GM19043 (cell line): ENCODE measurements around the gene CIDEC.
"Not testable (repeated sequence)": the region's sequence is repeated elsewhere in the genome, so short reads cannot be mapped to it uniquely, and the experiment has no call there.

Experiments
- ATAC-seq: cut with Tn5 transposase; IDR thresholded peaks from one replicate; pipeline ENCODE4 v1.9.1; 2021; ENCODE audit warnings: low read depth; ENCODE audit not compliant: unreplicated experiment

Gene CIDEC

DNA sequence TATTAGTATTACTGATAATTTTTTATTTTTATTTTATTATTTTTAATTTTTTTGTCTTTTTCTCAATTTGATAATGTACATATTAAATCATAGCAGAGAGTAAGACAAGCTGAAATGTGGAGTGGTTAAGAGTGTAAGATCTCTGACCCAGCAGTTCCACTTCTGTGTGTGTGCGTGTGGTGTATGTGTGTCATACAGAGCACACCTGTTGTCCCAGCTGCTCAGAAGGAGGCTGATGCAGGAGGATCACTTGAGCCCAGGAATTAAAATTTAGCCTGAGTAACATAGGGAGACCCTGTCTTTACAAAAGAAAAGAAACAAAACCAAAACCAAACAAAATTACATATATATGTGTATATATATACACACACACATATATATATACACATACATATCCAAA is 1.4 kb upstream of the CIDEC start:
- ATAC-seq = no peak

DNA sequence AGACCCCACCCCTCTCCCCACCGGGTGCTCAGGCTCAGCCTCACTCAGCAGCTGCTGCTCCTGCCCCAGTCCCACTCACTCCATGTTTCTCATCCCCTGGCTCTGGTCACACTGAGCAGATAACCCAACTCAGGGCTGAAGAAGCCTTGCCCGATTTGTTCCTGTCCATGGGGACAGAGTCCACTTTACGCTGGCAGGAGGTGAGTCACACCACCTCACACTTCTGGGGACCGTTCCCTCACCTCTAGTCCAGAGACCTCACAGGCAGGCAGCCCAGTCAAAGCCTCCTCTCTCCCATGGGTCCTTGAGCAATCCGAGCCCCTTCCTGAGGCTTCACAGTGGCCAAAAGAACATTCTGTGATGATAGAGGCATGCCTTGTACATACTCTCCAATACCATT is 1.4 kb downstream of the CIDEC start:
- no peak for ATAC-seq

DNA sequence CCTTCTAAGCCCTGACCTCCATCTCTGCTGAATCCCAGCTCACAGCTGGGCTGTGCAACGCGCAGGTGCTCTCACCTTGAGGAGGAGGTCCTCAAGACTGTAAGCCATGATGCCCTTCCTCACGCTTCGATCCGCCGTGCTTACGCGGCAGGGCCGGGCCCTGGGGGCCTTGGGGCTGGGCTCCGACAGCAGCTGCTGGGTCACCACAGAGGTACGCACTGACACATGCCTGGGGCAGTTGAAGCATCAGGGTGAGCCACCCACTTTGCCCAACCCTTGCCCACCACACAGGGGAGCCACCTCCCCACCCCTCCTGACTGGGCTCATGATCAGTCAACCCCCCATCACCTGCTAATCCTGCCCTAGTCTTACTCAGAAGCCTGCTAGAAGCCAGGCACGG is 3.1 kb downstream of the CIDEC start:
- ATAC-seq = no peak

DNA sequence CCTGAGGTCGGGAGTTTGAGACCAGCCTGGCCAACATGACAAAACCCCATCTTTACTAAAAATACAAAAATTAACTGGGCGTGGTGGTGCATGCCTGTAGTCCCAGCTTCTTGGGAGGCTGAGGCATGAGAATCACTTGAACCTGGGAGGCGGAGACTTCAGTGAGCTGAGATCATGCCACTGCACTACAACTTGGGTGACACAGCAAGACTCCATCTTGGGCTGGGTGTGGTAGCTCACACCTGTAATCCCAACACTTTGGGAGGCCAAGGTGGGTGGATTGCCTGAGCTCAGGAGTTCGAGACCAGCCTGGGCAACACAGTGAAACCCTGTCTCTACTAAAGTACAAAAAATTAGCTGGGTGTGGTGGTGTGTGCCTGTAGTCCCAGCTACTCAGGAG is 3.8 kb downstream of the CIDEC start:
- ATAC-seq = not testable (repeated sequence)

DNA sequence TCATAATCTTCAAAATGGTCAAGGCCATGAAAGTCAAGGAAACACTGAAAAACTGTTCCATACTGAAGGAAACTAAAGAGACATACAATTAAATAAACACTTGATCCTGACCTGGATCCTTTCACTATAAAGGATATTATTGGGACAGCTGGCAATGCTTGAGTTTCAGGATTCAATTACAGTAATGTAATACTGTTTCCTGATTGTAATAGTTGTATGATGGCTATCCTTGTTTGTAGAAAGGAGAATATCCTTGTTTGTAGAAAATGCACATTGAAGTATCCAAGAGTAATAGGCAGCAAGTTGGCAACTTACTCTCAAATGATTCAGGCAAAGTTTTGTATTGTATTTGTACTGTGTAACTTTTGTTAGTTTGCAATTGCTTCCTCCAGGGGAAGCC is 4.6 kb downstream of the CIDEC start:
- no peak for ATAC-seq

DNA sequence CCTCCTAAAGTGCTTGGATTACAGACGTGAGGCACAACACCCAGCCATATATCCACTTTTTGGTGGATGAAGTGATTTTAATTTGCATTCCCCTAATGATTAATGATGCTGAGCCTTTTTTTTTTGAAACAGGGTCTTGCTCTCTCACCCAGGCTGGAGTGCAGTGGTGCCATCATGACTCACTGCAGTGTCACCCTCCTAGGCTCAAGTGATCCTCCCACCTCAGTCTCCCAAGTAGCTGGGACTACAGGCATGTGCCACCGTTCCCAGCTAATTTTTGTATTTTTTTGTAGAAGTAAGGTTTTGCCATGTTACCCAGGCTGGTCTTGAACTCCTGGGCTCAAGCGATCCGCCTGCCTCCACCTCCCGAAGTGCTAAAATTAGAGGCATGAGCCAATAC is 8.0 kb downstream of the CIDEC start:
- not testable (repeated sequence) for ATAC-seq

DNA sequence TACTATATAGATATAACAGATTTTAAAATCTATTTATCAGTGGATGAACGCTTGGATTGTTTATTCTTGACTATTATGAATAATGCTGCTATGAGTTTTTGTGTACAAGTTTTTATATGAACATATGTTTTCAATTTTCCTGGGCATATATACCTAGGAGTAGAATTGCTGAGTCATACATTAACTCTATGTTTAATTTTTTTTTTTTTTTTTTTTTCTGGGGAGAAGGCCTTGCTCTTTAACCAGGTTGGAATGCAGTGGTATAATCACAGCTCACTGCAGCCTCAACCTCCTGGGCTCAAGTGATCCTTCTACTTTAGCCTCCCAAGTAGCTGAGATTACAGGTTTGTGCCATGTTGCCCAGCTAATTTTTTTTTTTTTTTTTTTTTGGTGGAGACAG is 9.1 kb downstream of the CIDEC start:
- no peak for ATAC-seq

DNA sequence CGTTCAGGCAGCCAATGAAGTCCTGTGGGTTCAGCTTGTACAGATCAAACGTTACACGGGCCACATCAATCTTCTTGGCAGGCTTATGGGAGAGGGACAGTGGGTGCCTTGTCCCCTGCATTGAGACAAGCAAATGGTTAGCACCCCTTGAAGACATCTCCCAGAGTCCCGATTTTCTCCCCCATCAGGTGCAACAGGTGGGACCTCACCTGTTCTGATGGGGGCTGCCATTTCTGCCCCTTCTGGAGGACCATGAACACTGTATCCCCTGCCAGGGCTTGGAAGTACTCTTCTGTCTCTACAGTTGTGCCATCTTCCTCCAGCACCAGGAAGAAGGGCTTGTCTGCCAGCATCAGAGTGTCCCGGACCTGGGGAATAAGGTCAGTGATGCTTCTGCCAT is 10.1 kb downstream of the CIDEC start:
- ATAC-seq = no peak

DNA sequence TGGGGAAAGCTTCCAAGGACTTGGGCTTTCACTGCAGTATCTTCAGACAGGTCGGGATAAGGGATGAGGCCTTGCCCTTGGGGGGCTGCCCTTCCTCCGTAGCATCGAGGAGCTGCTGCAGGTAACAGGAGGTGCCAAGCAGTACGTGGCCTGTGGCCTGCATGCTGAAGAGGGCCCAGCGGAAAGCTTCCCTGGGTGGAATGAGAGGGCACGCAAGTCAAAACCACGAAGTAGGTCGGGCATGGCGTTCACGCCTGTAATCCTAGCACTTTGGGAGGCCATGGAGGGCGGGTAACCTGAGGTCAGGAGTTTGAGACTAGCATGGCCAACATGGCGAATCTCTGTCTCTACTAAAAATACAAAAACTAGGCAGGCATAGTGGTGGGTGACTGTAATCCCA is 12.9 kb downstream of the CIDEC start:
- no peak for ATAC-seq

DNA sequence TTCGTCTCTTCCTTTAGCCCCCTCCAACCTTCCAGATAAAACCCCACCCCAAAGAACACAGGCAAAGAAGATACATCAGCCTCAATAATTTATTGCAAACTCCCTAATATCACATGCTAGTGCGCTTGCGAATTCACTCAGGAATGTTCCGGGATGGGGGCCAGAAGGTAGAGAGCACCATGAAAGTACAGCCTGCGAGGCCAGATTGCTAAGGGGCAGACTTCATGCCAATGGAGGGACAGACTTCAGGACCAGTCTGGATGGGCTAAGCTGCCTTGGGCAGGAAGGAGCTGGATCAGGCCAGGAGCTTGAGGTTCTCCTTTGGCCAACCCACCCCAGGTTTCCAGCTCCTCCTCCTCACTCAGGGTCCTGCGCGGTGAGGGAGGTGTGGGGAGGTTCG is 13.4 kb downstream of the CIDEC start:
- ATAC-seq = no peak

DNA sequence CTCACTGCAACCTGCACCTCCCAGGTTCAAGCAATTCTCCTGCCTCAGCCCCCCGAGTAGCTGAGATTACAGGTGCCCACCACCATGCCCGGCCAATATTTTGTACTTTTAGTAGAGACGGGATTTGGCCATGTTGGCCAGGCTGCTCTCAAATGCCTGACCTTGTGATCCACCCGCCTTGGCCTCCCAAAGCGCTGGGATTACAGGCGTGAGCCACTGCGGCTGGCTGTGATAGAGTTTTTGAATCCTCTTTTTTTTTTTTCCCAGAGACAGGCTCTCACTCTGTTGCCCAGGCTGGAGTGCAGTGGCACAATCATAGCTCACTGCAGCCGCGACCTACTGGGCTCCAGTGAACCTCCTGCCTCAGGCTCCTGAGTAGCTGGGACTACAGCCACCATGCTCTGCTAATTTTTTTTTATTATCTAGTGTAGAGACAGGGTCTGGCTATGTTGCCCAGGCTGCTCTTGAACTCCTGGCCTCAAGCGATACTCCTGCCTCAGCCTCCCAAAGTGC is 14.9 kb downstream of the CIDEC start:
- not testable (repeated sequence) for ATAC-seq

DNA sequence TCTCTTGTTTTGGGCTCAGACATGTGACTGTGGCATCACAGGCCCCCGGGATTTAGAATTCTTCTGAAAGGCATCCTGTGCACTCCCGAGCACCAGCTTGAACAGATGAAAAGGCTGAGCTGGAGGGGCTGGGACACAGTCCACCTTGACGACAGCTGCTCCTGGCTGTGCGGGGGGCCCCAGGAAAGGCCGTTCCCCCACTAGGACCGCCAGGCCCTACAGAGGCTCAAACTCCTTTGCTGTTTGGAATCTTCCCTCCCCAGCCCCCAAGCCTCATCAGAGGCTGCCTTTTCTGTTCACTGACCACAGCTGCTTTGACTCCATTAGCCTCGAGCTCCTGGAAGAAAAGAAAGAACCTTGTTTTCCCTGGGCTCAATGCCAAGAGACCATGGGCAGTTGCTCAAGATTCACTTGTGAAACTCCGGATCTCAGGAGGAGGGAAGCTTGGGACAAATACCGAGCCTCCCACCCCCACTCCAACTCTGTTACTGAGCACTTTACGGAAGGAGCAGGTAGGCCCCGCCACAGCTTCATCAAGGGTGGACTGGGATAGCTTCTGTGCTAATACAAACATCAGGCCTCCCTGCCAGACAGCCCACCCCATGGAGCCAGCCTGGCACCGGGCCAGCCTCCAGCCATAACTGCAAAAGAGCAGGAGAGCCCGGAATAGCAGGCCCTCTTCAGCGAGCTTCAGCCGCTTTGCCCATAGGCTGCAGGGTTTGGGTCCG is 15.7 kb downstream of the CIDEC start:
- ATAC-seq = no peak

DNA sequence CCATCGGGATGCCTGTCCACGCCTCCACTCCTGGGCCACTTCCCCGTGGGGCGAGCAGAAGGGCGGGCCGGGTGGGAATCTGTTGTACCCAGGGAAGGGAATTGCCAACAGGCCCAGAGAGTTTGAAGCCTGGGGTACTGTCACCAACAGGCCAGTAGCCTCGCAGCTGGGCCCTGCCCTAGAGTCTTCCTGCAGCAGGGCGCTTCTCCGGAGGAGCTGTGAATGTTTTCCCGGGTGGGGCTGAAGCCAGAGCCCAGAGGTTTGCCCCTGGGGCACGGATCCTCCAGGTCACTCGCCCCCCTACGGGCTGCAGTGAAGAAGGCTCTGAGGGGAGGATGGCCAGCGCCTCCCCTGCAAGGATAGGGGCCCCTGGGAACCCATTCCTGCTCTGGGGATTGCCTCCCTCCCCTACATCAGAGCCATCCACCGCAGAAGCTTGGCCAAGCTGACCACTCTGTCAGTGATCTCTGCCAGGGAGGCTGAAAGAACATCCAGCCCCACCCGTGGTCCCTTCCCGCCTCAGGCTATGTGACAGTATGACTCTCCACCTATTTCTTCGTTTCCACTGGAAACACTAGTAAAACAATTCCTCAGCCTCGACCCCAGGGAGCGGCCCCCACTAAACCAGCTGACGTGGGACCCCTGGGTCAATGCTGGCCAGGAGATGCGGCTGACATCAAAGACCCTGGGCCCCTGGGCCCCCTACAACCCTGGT is 16.8 kb downstream of the CIDEC start:
- no peak for ATAC-seq

DNA sequence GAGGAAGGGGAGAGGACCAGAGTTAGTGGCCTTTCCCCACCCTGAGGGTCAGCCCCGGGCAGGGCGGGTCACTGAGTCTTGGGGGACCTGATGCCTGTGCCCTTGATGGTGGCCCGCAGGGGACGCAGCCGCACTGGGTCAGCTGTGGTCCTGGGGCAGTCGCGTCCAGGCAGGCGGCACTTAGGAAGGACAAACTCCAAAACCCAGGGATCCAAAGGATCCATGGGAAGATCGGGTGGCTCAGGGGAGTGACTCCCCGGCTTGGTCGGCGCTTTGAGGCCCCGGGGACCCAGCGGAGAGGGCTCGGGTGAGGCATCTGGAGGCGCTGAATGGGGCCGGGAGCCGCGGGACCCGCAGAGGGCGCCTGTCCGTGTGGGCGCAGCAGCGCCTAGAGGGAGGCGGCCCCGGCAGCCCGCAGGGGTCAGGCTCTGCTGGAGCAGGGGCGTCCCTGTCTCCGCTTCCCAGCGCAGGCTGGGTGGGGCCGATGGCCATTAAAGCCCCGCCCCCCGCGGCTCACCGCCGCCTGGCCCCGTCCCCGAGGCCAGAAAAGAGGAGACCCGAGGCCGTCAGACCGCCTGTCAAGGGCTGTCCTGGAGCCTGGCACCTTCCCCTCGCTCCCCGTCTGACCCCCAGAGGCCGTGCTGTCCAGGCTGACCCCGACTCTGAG is 17.5 kb downstream of the CIDEC start:
- ATAC-seq = peak; percentile 55

DNA sequence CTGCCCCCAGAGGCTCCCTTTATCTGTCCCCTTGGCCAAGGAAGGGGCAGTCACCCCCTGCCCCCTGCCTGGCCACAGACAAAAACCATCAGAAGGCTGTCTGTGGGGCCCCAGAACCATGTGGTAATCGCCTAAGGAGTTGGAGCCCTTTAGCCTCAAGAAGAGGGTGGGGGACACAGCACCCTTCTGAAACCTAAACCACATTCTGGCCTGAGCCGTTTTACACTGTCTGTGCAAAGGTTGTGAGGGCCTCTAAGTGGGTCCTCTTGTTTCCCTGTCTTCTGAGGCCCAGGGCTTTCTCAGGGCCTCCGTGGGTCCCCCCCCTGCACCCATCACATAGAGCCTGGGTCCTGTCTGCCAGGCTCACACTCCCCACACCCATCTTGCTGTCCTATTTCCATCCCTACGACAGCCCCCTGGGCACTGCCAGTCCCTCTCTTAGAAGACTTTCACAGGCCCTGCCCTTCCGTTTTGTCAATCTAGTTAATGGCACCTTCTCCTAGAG is 18.4 kb downstream of the CIDEC start:
- ATAC-seq = no peak

DNA sequence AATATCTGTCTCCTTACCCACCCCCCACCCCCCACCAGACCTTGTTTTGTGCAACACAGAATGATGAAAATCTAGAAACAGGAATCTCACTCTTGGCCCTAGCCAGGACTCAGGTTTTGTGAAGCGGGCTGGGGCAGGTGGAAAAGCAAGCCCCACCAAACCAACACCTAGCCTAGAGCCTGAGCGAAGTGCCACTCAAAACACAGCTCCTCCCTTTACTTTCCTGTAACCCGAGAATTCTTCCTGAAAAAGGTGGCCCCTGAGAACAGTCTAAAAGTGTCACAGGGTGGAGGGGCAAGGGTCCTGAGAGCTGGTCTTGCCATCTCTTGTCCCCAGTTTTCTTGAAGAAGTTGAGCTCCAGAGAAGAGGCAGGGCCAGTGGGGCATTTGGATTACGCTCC is 18.9 kb downstream of the CIDEC start:
- ATAC-seq = no peak

DNA sequence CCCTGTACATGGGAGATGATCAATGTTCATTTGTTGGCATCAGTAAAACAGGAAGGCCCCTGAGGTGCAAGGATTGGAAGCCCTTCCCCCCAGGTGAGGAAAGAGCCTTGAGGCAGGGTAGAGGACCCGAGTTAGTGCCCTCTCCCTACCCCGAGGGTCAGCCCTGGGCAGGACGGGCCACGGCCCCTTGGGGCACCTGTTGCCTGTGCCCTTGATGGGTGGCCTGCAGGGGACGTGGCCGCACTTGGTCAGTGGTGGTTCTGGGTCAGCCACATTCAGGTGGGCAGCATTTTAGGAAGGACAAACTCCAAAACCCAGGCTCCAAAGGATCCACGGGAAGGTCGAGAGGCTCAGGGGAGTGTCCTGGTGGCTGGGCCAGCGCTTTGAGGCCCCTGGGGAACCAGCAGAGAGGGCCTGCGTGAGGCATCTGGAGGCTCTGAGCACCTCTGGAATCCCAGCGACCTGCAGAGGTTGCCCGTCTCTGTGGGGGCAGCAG is 20.5 kb downstream of the CIDEC start:
- no peak for ATAC-seq

DNA sequence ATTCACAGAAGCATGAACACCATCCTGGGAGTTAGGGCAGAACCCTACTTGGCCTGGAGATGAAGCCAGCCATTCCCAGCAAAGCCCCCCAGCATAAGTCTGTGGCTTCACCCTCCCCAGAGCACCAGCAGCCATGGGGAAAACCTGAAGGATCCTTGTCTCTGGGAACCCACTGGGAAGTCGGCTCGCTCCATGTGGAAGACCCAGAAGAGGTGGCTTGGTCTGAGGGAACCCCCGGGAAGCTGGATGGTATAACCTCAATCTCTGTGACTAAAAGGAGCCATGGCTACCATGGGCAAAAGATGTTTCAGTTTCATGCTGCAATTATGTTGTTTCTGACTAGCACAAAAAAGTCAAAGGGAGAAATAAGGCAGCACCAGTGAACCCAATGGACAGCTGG is 24.5 kb downstream of the CIDEC start:
- ATAC-seq = no peak

DNA sequence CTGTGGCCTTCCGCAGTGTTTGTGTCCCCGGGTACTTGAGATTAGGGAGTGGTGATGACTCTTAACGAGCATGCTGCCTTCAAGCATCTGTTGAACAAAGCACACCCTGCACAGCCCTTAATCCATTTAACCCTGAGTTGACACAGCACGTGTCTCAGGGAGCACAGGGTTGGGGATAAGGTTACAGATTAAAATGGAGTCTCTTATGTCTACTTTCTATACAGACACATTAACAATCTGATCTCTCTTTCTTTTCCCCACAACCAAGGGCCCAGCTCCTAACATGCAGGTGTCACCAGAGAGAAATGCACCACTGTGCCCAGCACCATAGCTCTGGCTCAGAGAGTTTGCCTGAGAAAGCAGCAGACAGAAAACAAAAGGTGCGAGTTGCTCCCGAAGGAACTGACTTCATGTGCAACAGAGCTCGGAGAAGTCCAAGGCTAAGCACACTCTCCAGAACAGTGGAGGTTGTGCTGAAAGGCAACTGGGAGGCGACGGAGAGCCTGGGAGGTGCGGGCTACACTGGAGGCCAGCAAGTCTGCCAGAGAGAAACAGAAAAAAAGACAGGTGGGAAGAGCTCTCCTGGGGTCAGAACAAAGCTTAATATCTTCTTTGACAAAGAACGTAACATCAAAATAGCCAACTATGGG is 25.6 kb downstream of the CIDEC start:
- ATAC-seq = not testable (repeated sequence)

DNA sequence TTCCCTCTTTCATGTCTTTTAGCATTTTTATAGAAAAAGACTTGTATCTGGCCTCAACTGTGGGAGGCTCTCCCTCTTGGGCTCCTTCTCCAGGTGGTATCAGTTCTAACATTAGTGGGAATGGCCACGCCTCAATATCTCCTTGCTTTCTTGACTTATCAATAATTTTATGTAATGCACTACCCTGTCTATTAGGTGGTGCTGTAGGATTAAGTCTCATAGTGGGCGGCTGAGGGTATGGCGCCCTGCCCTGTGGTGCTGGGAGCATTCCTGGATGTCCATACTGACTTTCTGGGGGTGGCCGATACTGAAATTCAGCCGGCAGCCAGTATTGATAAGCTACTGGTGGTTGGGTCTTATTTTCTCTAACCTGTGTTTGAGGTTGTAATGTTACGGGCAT is 27.5 kb downstream of the CIDEC start:
- ATAC-seq = no peak

DNA sequence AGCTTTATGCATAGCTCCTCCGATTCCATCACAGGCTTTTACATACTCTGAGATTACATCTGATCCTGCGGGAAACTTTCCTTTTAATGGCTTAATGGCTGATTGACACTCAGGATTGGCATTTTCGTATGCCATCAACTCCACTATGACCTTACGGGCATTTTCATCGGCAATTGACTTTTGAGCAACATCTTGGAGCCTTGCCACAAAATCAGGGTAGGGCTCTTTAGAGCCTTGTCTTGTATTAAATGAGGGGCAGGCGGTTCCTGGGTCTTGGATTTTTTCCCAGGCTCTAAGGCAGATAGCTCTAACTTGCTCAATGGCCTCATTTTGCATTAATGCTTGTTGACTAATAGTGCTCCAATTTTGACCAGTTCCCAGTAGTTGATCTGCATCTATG is 28.1 kb downstream of the CIDEC start:
- not testable (repeated sequence) for ATAC-seq
